ENCODE data around the gene ANKS4B.
"Not testable (repeated sequence)": the region's sequence is repeated elsewhere in the genome, so short reads cannot be mapped to it uniquely, and the experiment has no call there.

ANKS4B gene, protein sequence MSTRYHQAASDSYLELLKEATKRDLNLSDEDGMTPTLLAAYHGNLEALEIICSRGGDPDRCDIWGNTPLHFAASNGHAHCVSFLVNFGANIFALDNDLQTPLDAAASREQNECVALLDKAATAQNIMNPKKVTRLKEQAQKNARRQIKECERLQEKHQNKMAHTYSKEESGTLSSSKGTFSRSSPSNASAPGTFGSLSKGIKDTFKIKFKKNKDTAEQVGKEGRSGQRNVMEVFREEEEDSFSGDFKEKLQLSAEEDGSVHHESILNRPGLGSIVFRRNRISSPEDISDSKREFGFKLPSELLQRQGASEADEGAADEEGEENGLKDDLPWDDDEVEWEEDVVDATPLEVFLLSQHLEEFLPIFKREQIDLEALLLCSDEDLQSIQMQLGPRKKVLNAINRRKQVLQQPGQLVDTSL

DNA sequence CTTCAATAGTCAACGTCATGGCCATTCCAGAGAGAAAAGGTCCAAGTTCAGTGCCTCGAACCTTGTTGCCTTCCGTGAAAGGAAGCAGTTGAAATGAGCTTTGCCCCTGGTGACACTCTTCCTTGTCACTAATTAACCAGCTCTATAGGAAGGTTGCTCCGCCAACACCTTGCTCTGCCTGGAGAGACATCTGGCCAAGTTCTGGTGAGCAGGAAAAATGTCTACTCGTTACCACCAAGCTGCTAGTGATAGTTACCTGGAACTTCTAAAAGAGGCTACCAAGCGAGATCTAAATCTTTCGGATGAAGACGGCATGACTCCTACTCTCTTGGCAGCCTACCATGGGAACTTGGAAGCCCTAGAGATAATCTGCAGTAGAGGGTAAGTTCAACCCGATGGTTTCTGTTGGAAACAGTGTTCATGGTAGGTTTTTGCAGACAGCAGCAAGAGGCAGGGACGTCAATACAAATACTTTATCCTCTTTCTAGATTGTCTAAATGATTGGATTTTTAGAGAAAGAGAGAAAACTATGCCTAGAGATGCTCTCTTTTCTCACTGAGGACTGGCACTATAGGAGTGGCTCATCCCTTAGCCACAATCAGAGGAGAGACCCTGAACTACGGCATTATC lies at the start of gene ANKS4B:
Gene ANKS4B (plus strand): TSS at position 179 of the 630 bp plus-strand sequence. CDS start 39 bp downstream, at position 218.
- DNase-seq (ENCODE audit: low read depth), result no peak

DNA sequence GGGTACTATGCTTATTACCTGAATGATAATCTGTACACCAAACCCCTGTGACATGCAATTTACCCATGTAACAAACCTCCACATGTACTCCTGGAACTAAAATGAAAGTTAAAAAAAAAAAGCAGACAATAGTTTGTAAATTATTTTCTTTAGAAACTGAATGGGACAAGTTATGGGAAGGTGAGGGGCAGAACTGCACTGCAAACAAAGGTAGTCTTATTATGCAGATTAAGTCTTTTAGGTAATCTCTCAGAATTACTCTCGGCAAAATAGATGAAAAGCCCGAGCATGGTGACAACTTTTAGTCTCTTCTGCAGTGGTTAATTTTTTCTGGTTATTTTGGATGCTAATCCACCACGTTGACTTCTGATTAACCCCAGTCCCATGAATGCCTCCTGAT lies 49.5 kb upstream of the ANKS4B start:
- no peak for DNase-seq (ENCODE audit: low read depth)

DNA sequence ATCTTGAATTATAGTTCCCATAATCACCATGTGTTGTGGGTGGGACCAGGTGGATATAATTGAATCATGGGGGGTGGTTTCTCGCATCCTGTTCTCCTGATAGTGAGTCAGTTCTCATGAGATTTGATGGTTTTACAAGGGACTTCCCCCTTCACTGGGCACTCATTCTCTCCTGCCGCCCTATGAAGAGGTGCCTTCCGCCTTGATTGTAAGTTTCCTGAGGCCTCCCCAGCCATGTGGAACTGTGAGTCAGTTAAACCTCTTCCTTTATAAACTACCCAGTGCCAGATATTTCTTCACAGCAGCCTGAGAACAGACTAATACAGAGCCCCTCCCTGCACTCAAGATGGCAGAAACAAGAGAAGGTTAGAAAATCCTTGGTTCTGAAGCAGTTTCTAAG lies 48.7 kb upstream of the ANKS4B start:
- DNase-seq (ENCODE audit: low read depth), result no peak

DNA sequence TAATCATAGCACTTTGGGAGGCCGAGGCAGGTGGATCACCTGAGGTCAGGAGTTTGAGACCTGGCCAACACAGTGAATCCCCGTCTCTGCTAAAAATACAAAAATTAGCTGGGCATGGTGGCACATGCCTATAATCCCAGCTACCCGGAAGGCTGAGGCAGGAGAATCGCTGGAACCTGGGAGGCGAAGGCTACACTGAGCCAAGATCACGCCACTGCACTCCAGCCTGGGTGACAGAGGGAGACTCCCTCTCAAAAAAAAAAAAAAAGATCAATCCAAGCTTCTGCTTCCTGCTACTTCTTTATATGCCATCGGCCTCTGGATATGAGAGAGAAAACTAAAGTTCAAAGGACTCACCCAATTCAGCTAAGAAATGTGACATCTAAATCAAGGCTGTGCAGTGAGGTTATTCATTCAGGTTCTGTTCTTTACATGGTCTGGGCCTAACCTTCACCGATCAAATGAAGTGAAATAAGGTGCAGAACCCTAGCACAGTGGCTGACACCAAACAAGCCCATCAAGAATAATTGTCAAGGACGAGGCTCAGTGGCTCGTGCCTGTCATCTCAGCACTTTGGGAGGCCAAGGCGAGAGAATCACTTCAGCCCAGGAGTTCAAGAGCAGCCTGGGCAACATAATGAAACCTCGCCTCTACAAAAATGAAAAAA lies 47.7 kb upstream of the ANKS4B start:
- DNase-seq (ENCODE audit: low read depth), result no peak

DNA sequence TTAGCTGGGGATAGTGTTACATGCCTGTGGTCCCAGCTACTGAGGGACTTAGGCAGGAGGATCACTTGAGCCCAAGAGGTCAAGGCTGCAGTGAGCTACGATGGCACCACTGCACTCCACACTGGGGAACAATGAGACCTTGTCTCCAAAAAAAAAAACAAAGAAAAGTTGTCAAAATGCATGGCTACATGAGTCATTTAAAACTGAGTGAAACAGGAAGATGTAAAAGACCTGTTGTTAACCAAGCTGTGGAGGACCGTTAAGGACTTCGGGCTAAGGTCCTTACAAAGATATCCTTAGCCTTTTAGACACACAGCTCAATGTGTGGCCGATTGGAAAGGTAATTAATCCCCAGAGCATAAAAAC lies 47.2 kb upstream of the ANKS4B start:
- no peak for DNase-seq (ENCODE audit: low read depth)

DNA sequence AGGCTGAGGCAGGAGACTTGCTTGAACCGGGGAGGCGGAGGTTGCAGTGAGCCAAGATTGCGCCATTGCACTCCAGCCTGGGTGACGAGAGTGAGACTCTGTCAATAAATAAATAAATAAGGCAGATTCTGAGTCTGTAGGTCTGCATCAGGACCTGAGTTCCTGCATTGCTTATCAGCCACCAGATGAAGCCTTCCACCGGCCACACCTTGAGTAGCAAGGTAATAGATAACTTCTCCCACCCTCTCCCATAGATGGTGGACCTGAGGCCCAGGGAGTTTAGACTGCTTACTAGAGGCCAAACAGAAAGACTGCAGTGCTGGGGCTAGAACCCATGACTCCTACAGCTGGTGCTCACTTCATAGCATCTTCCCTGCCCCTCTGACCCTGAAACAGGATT lies 44.2 kb upstream of the ANKS4B start:
- no peak for DNase-seq (ENCODE audit: low read depth)

DNA sequence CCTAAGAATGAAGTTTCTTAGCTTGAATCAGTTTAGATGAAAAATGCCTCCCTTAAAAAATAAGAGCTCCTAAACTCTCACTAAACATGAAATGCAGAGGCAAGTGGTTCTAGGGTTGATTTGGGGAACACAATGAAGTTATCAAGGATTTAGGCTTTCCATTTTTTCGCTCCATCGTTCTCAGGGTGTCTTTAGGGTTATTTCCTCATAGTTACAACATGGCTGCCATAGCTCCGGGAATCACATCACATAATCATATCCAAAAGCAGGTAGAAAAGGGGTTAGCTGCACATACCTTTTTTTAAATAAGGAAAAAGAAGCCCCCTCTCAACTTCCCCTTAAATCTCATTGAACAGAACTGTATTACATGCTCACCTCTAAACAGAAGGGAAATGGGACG lies 43.5 kb upstream of the ANKS4B start:
- DNase-seq (ENCODE audit: low read depth), result no peak

DNA sequence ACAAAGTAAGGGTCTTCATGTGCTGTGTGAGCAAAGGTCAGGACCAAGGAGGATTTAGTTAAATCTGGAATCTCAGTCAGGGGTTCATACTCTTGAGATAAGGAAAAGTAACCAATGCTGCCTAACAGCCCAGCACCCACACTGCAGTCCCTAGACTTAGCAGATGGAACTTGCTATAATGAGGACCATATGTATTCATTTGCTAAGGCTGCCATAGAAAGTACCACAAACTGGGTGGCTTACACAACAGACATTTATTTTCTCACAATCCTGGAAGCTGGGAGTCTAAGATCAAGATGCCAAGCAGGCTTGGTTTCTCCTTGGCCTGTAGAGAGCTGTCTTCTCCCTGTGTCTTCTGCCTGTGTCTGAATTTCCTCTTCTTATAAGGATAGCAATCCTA lies 42.9 kb upstream of the ANKS4B start:
- DNase-seq (ENCODE audit: low read depth), result no peak

DNA sequence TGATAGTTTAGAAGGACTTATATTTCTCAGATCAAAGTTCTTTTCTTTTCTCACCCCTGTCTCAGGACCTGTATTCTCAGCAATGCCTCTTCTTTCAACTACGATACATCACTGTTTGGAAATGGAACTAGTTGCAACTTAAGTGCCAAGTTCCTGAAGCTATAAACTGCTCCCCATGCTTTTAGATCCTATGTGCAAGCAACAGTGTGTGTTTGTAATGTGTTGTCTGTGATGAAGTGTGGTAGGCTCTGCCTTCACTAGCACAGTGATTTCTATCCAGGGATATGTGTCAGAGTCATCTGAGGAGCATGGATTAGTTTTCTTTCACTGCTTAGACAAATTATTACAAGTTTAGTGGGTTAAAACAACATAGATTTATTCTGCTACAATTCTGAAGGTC lies 40.5 kb upstream of the ANKS4B start:
- DNase-seq (ENCODE audit: low read depth), result no peak

DNA sequence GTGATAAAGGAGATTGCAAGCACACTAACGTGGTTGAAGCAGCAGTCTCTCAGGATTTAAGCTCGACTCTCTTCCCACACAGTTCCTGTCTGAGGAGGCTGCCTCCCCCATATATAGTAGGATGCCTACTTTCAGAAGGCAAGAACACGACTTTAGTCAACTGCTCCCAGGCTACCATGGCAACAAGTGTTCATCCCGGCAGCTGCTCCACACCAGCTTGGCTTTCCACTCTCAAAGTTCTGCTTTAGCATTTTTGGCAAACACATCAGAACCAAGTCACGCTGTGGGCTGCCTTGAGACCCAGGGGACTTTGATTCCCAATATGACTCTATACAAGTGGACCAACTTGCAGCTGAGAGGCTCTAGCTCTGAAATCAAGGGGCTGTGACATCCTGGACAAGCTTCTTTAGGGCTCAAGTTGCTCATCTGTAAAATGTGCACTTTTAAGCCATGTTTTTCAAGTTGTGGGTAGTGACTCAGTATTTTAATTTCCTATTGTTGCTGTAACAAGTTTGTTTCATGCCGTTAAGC lies 38.7 kb upstream of the ANKS4B start:
- DNase-seq (ENCODE audit: low read depth), result no peak

DNA sequence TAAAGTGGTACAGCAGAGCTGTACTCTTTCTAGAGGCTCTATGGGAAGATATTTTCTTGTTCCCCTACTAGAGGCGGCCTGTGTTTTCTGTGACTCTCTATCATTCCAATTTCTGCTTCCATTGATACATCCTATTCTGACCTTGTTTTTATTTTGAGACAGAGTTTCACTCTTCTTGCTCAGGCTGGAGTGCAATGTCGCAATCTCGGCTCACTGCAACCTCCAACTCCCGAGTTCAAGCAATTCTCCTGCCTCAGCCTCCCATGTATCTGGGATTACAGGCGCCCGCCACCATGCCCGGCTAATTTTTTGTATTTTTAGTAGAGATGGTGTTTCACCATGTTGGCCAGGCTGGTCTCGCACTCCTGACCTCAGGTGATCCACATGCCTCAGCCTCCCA lies 38.2 kb upstream of the ANKS4B start:
- not testable (repeated sequence) for DNase-seq (ENCODE audit: low read depth)

DNA sequence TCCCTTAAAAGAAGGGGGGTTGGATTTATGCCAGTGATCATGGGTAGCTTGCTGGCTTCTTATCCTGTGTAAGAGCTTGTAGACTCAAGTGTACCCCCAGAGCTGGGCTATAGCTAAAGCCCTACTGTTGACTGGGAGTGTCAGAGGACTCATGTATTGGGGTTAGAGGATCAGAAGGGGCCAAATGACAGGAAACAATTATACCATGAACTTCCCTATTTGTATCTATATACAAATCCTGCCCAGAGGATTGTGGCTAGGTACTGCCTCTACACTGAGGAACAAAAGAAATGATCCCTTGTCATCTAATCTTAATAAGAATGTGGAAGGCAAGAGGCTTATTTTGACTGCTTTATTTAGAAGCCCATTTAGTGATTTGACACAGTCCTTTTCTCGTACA lies 36.4 kb upstream of the ANKS4B start:
- DNase-seq (ENCODE audit: low read depth), result no peak

DNA sequence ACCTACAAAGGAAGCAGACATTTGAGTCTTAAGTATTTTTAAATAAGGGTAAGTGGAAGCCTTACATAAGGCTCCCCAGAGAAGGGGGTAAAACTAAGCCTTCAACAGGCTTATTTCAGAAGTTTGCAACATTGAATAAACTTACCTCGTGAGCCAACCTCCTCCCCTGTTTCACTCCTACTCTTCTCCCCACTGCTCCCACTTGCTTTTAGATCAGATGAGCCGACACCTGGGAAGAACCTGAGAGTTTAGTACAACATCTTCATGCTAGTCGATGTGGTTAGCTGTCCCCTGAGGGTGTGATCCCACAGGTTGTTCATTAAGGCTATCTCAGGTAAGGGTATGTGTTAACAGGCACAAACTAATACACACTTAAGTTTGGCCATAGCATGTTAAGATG lies 35.9 kb upstream of the ANKS4B start:
- DNase-seq (ENCODE audit: low read depth), result no peak

DNA sequence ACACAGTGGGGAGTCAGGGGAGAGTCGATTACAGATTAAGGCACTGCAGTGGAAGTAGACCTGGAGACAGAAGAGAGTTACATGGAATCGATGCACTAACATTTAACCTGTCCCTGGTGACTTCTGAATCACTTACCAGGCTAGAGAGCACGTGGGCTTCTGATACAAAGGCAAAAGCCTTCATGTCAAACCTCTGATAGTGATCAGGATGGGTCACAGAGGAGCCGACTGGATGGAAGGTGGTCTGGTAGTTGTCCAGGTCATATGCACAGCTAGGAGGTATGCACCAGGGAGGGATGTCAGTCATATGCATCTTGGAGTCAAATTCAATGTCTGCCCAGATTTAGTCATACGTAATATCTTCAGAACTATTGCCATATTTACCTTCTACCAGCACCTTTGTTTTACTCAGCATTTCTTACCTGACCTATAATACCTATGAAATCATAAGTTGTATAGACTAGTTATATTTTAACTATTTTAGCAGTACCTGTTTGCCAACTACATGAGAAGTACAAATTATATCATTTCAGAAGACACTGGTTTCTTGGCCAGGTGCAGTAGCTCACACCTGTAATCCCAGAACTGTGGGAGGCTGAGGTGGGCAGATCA lies 33.8 kb upstream of the ANKS4B start:
- no peak for DNase-seq (ENCODE audit: low read depth)

DNA sequence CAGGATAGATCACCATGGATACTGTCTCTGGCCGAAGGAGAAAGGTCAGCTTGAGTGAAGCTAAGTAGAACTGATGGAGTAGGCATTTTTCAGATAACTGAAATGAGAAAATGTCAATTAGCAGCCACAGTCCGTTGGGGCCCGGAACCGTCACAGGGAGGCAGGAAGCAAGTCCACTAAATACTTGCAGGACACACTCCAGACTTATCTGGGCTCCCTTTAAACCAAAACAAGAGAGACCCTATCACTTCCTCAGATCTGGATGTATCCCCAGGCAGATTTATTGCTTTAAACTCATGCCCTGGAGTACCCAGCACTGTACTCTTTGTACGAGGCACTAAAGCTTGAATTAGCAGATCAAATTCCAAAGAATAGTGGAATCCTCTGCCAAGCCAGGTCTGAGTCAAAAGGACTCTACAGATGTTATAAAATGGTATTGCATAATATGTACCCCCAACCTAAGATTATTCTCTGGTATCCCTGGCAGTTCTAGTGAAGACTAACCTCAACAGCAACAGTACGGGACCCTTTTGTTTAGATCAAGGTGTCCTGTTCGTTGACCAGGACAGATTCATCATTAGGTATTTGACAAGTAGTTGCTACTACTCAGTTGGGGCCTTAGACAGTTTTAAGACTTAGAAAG lies 30.2 kb upstream of the ANKS4B start:
- no peak for DNase-seq (ENCODE audit: low read depth)

DNA sequence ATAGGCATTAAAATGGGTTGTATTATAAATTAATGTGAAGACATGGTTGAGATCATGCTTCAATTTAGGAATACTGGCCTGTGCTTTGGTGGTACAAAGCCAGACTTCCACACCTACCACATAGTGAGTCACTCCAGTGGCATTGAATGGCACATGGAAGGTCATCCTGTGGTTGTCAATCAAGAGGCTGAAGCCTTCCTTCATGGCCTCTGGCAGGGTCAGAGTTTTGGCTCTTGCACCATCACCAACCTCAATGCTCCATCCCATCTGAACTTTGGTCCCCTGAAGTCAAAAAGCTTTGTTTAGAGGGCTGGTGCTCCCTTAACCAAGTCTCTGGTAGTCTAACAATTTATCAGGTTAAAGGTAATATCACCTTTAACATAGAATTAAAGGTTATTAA lies 28.2 kb upstream of the ANKS4B start:
- DNase-seq (ENCODE audit: low read depth), result no peak

DNA sequence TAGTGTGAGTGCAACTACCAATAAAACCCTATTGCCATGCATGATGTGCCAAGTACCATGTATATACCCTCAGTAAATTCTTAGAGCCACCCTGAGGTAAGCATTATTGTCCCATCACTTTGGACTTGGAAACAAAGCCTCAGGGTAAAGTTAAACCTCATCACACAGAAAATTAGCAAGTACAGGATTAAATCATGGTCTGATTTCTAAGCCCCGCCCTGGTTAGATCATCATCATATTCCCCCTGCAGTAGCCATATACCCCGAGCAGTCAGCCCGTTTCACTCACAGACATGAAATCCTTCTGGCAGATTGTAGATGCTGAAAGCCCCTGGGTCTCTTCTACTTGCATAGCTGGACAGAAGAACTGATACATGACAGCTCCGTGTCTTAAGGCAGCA lies 26.9 kb upstream of the ANKS4B start:
- DNase-seq (ENCODE audit: low read depth), result no peak

DNA sequence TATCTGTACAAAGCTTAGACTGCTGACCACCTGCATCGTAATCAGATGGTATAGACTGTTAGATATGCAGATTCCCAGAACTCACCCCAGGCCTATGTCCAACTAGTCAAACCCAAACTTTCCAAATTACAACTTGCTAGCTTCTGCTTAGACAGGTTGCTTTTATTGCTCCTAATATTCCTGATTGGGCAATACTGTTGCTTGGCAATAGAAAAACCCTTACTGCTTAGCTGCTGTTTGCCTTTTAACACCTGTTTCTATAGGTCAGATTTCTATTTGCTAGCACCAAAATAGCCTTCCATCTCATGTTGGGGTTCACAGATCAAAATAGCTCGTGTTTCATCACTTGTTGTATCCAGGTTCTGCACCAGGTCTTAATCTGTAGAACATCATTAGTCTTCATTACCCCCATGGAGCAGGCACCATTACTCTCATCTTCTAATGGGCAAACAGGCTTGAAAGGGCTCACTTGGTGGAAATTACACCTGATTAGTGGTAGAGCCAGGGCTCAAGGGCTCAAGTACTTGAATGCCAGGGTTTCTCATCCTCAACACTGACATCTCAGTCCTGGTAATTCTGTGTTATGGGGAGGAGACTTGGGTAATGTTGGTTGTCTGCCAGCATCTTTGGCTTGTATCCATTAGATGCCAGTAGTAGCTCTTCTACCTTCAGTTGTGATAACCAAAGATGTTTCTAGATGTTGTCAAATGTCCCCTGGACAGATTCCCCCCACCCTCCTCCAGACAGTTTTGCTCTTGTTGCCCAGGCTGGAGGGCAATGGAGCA lies 24.9 kb upstream of the ANKS4B start:
- no peak for DNase-seq (ENCODE audit: low read depth)

DNA sequence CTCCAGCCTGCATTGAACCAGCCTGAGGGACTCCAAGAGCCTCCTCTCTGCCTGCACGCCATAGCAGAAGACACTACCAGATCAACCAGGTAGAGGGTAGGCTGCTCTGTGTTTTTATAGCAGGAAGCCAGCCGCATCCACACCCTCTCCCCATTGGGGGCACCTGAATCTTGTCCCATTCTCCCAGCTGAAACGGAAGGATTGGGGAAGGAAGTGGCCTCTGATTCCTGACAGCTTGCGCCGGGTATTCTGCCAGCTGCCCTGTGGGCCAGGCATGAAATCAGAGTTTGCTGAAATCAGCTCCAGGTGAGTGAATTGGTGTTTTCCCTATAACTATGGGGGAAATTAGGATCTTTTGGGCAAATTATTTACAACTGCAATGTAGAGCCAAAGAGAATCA lies 22.0 kb upstream of the ANKS4B start, which contains the start of gene ZP2:
Gene ZP2 (minus strand): TSS at position 89 of the 400 bp plus-strand sequence. CDS start 27 bp downstream, at position 62.
- DNase-seq (ENCODE audit: low read depth), result no peak

DNA sequence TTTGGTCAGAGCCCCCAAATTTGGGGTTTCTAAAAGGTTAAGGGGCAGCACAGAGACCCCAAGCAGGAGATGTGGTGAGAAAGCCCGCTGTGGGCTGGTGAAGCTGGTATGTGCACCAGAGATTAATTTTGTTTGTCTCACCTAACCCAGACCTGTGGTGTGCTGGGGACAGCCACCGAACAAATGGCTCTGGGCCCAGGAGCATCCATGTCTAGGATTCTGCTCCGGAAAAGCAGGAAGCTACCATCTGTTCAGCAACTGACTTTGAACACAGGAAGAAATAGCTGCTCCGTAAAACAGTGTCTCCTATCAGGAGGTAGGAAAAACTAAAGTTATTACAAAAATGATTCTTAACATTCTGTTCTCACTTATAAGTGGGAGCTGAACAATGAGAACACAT lies 19.4 kb upstream of the ANKS4B start:
- no peak for DNase-seq (ENCODE audit: low read depth)

DNA sequence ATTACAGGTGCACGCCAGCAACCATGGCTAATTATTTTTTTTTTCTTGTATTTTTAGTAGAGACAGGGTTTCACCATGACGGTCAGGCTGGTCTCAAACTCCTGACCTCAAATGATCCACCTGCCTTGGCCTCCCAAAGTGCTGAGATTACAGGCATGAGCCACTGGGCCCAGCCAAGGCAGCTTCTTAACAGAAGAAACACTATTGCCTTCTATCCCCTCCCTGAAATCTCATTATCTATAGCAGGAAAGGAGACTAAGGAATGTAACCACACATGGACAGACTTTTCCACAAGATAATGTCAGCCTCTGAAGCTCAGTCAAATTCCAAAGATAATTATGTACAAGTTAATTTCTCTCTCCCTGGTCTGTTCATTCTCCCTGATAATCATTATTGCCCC lies 16.4 kb upstream of the ANKS4B start:
- no peak for DNase-seq (ENCODE audit: low read depth)
